NCI-H1417 treated with DMSO at 0.1 percent for 48 hours (cell line): ENCODE results near the gene NUP50.
"Not testable (repeated sequence)": the region's sequence is repeated elsewhere in the genome, so short reads cannot be mapped to it uniquely, and the experiment has no call there.

ENCODE experiments used
- DNase-seq: peaks from one replicate; lab custom pipeline; 2025; lab: John Stamatoyannopoulos, UW

Gene NUP50

GRCh38 chr22:45159652-45160462, 3.9 kb upstream of the NUP50 start:
- DNase-seq: no peak

DNA sequence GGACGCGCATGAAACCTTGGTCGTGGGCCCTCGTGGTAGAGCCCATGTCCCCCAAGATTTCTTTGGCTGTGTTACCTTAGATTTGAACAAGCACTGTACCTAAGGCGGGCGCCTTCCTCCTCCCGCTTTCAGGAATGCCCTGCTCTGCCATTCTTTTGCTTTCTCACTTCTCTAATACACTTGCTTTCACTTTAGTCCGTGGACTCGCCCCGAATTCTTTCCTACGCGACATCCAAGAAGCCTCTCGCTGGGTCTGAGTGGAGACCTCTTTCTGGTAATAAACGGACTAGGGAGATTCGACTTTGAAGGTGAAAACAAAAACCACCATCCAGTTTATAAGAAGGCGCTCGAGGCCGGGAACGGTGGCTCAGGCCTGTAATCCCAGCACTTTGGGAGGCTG, 1.2 kb upstream of the NUP50 start:
- DNase-seq: no peak

DNA sequence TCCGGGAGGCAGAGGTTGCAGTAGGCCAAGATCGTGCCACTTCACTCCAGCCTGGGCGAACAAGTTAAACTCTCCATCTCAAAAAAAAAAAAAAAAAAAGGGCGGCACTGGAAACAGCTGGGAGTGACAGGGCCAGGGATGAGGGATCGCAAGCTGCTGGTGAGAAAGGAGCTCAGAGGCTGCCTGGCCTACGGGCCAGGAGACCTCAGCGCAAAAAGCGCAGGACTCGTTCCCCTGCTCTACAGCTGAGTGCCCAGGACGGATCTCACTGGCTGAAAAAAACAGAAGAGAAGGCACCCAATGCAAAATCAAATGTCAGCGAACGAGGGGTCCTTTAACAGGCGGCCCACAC, 650 bp upstream of the NUP50 start:
- no peak for DNase-seq

- no peak for DNase-seq
Observed at GRCh38 chr22:45164270-45165088, 754 bp downstream of the NUP50 start.

GRCh38 chr22:45166932-45167331, 3.2 kb downstream of the NUP50 start:
- no peak for DNase-seq

DNA sequence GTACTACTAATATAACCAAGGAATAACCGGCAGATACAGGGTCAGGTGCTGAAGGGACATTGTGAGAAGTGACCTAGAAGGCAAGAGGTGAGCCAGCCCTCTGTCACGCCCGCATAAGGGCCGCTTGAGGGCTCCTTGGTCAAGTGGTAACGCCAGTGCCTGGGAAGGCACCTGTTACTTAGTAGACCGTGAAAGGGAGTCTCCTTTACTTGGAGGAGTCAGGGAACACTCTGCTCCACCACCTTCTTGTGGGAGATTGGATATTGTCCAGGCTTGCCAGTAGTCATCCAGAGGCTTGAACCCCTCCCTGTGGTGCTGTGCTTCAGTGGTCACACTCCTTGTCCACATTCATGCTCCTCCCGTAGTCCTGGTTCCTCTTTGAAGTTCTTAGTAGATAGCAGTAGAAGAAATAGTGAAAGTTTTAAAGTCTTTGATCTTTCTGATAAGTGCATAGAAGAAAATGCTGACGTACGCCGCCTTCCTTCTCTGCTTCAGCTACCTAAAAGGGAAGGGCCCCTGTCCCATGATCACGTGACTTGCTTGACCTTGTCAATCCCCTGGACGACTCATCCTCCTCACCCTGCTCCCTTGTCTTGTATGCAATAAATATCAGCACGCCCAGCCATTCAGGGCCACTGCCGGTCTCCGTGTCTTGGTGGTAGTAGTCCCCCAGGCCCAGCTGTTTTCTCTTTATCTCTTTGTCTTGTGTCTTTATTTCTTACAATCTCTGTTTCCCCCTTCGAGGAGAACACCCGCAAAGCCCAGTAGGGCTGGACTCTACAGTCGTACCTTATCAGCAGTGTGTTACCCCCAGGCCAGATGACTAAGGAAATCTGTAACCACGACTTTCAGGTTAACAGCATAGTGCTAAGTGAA, 6.1 kb downstream of the NUP50 start:
- DNase-seq: no peak

DNA sequence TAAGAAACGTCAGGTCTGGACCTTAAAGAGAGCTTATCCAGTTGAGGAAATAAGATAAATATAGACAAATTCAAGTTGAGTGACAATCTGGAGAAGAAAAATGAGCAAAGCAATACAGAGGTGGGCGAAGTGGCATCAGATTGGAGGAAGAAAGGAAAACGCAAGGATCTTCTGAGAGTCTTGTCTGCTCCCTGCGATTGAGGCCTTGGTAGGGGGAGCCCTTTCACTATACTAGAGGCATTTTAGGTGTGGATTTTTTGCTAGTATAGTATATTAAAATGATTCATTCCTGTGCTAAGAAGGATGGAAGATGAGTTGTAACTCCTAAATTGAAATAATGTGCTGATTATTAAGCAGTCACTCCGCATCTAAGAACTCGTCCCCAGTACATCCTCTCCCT, 8.1 kb downstream of the NUP50 start:
- DNase-seq: no peak

GRCh38 chr22:45172881-45173585, 9.3 kb downstream of the NUP50 start:
- no peak for DNase-seq

- no peak for DNase-seq
Observed at GRCh38 chr22:45179276-45180049, 15.7 kb downstream of the NUP50 start.

DNA sequence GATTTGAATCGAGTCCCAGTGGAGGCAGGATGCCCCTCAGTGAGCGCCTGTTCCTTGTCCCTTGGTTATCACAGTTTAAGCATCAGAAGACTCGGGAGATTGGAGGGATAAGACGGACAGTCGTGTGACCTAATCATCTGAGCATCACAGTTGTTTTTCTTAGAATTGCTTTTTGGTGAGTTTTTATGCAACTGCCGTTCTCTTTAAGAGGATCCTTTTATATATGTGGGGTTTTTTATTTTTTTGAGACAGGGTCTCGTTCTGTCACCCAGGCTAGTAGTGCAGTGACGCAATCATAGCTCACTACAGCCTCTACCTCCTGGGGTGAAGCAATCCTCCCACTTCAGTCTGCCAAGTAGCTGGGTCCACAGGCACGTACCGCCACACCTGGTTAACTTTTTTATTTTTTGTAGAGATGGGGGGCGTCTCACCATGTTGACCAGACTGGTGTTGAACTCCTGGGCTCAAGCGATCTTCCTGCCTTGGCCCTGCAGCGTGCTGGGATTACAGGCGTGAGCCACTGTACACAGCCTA, 16.5 kb downstream of the NUP50 start:
- DNase-seq: no peak

GRCh38 chr22:45181240-45181639, 17.5 kb downstream of the NUP50 start:
- no peak for DNase-seq

- no peak for DNase-seq
Observed at GRCh38 chr22:45181766-45182165, 18.0 kb downstream of the NUP50 start.

- no peak for DNase-seq
Observed at GRCh38 chr22:45183974-45184373, 20.2 kb downstream of the NUP50 start.

- no peak for DNase-seq
Observed at GRCh38 chr22:45185718-45186514, 22.2 kb downstream of the NUP50 start.

DNA sequence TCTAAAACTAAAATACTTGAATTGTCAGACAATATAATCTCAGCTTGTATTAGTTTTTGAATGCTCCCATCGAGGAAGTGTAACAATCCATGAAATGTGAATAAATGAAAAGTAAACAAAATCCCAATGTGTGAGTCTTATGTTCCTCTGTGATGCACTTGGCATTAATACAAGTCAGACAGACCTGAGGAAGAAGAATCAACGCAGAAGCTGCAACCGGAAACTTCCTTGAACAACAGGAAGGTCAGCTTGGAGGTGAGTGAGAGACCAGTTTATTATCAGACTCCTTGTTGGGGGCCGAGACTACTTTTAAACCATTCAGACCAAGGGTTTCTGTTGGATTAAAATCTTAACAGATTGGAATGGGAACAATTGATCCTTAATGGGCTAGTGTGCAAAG, 24.2 kb downstream of the NUP50 start:
- no peak for DNase-seq

DNA sequence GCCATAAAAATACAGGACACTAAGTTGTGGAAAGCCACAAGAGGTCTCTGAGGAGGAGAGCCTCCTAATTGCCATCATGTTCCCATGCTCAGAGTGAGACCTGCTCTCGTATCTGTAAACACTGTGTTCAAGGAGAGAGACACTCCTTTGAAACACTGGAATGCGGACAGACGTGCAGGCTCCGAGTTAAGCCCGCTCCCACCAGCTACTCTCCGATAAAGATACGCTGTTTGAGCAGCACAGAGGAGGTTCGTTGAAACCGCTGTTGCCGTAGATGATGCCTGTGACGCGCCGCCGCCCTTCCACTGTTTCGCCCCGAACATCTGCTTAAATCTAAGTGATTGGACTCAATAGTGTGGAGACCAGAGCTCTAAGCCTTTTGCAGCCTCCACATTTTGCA, 25.1 kb downstream of the NUP50 start:
- DNase-seq: no peak

DNA sequence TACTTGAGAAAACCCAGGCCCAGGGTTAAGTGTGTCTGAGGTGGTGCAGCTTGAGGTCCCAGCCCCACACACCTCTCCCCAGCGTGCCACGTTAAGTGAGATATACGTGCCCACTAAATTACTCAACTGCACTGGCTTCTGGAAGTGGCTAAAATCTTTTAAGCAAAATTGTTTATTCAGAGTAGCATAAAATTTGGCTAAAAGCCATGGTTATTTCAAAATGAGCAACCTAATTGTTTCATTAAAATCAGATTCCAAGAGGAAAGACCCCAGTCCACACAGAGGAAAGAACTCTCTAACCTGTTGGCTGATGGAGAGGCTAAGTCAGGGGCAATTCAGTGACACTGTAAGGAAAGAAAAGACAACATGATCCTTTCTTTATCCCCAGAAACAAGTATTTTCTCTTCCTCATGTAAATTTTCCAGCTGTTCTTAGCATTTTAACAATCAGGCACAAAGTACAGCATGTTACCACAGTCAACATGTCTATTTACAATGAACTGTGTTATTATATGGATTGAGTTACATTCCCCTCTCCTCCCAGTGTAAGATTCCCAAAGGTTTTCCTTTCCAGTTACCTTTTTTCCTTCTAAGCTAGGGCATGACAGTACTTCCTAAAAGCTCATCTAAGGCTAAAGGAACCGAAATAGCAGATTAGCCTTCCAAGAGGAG, 26.6 kb downstream of the NUP50 start:
- DNase-seq: no peak

DNA sequence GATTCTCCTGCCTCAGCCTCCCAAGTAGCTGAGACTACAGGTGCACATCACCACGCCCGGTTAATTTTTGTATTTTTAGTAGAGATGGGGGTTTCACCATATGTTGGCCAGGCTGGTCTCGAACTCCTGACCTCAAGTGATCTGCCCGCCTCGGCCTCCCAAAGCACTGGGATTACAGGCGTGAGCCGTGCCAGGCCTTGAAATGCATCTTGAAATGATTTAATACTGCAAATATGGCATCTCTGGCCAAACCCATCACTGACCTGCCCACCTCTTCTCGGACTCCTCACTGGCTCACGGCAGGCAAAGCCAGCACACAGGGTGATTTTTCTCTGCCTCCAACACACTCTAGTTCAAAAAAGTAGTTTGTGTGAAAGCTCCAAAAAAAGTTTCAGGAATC, 28.0 kb downstream of the NUP50 start:
- DNase-seq: not testable (repeated sequence)

DNA sequence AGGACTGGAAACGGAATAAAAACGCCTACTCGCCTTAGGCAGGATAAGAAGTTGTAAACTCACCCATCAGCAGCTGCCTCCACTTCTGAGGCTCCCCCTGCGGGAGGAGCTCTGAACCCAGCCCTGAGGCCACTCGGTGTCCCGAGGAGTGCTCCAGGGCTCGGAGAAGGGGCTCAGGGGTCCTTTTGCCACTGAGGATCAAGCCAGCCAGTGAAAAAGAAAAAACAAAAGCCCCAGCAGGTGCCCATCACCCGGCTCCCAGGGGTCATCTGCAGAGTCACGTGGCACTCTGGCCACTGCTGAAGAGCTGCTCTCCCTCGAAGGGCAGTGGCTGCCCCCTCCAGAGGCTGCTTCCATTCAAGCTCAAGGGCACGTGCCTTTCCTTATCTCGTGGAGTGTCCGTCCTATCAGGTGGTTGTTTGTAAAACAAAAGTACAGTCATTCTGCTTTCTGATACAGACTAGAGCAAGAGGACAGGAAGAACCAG, 29.0 kb downstream of the NUP50 start:
- no peak for DNase-seq
